Left lobe of liver (tissue), 2 donors: ENCODE measurements around the gene TEX26. TPM values are rescaled to one million over a fixed set of nuclear protein-coding genes. Genes with fewer than 3 reads are reported as not detected.

Source experiments
- ATAC-seq: fragments of 200-7000 bp; cut with Tn5 transposase; one replicate; pipeline ENCODE4 v1.9.1; 2020; ENCODE audit warnings: mild to moderate bottlenecking, moderate library complexity
- DNase-seq: peaks from one replicate; pipeline ENCODE4 v3.0.0-alpha.2; 2020; ENCODE audit warnings: low spot score
- total RNA-seq: library from RNA; stranded (reverse); gene quantifications from one replicate; pipeline ENCODE4 v1.2.1, GENCODE V29; 2021
- donor health status: DM: no; HTN: no; CAD: no; lungs with moderate emphysema.
- donor health status: DM: no; HTN: yes; CAD: no.

Gene TEX26
- total RNA-seq, 1 donor from 2014 or later, result not detected

GRCh38 chr13:30974350-30974749 lies 41.9 kb downstream of the TEX26 start:
- ATAC-seq, result no peak
- DNase-seq, result no peak

DNA sequence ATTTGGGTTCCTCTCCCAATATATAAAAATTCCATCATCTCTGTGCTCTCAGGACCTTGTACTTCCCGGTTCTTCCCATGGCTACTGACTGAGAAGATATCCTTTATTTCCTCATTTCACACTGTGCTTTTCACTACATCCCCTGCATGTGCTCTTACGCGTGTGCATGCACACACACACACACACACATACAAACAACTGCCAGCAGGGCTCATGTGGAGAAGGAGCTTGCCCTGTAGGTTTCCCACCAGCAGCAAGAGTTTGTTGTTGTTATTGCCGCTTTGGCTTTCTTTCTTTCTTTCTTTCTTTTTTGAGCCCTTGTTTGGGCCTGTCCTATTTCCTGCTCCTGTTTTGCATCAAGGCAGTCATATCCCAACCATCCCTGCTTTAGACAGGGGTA lies 43.6 kb downstream of the TEX26 start:
- no peak for ATAC-seq
- DNase-seq, result no peak

GRCh38 chr13:30978981-30979956 lies 46.8 kb downstream of the TEX26 start:
- peak; percentile 51 for ATAC-seq

DNA sequence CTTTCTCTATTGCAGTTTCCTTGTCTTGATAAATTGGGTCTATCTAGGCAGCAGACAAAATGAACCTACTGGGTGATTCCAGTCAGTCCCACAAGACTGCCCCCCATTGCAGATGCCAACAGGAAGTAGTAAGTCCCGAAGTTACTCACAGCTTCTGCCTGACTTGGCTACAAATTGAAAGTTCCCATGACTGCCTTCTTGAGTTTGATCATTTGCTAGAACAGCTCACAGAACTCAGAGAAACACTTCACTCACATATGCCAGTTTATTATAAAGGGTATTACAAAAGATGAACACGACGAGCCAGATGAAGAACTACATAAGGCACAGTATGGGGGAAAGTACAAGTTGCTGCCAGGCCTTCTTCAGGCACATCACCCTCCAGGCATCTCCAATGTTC lies 50.0 kb downstream of the TEX26 start:
- no peak for DNase-seq
- ATAC-seq, result no peak

More at GRCh38 chr13:30978981-30979956, 46.8 kb downstream of the TEX26 start:
- no peak for DNase-seq

DNA sequence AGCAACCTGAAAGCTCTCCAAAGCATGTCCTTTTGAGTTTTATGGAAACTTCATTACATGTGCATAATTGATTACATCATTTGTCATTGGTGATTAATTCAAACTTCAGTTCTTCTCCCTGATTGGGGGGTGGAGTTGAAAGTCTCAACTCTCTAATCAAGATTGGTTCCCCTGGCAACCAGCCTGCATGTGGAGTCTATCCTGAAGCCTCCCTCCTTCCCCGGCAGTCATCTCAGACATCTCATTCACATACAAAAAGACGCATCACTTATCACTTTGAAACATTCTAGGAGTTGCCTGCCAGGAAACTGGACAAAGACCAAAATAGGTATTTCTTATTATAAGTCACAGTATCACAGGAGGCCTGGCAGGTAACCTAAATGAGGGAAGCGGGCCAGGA lies 50.5 kb downstream of the TEX26 start:
- no peak for ATAC-seq
- no peak for DNase-seq

- DNase-seq (no peak), ATAC-seq (no peak)
Observed at GRCh38 chr13:30983431-30983830, 51.0 kb downstream of the TEX26 start.

DNA sequence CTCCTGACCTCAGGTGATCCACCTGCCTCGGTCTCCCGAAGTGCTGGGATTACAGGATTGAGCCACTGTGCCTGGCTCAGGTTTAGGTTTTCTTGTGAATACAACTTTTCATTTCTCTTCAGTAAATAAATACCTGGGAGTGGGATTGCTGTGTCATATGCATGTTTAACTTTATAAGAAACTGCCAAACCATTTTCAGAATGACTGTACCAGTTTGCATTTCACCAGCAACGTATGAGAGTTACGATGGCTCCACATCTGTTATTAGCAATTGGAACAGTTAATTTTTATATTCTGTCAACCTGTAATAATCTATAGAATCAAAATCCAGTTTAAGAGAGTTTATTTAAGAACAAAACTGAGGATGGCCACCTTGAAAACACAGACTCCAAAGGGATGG lies 52.2 kb downstream of the TEX26 start:
- no peak for ATAC-seq

GRCh38 chr13:30985637-30986205 lies 53.3 kb downstream of the TEX26 start:
- no peak for DNase-seq
- no peak for ATAC-seq

More for the DNA sequence above, 52.2 kb downstream of the TEX26 start:
- DNase-seq, result no peak

DNA sequence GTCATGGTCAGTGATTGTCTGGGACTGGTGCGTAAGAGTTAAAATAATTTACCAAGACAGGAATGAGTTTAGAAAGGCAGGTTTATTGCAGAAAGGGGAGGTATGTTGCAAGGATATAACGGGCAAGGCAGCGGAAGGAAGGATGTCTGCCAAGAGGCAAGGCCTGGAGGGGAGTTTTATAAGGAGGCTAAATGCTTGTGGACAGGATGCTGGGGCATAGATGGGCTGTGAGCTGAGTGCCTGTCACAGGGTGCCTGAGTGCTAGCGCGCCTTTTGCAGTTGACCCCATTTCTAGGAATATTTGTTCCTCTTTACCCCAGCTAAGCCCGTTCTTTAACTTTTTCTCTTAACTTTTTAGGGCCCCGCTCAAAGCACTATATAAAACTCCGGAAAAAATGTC lies 58.7 kb downstream of the TEX26 start:
- DNase-seq (no peak), ATAC-seq (no peak)

GRCh38 chr13:30991922-30992321 lies 59.5 kb downstream of the TEX26 start:
- DNase-seq (no peak), ATAC-seq (no peak)

DNA sequence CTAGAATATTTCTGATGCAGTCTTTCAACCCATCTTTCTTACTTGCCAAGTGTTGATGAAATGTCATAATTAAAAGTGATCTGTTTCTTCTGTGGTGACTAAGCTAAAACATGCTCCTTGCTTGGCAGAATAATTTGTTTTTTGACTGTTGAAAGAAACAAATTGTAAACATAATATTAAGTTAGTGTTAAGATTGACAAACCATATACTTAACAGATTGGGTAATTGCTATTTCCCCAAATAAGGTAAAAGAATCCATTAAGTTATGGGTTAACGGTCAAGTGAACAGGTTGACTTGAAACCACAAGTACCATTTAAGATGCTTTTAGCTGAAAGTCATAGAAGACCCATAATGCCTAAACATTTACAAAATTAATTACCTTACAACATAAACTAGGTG lies 62.9 kb downstream of the TEX26 start:
- no peak for ATAC-seq
- no peak for DNase-seq

GRCh38 chr13:30997697-30998096 lies 65.2 kb downstream of the TEX26 start:
- DNase-seq, result no peak
- no peak for ATAC-seq

DNA sequence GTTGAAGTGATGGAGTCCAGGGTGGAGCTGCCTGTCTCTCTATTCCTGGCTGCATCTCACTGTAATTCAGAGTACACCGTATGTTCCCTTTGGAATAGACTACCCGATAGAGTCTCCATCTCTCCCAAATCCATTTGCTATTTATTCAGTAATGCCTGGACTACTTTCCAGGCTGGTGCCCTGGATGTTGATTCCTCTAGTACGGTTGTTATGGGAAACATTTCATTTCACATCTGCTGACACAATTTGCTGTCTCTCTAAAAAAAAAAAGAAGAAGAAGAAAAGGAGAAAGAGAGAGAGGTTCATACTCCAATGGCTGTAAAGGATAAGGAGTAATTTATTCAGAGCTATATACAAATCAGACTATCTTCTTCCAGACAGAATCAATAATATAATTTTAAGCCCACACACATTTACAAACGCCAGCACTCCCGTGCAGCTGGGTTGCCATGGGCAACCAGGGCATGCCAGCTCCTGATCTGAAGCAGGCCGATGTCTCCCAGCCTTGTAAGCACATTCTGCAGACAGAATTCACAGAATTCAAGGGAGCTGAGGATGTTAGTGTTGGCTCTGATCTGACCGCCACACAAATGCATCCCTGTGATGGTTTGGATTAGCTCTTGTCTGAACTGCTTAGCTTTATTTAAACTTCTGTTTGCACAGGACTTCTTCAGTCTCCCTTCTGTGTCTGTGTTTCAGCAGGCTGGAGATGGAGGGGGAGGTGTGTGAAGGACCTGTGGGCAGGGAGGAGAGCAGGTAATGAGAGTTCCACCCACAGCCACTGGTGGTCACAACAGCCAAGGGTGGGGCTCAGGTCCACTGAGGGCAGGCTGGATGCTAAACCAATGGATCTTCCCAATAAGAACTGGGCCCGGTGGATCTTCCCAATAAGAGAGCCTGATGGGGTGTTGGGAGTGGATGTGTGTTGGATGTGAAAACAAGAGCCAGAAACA lies 66.0 kb downstream of the TEX26 start:
- ATAC-seq (no peak), DNase-seq (no peak)

GRCh38 chr13:31000889-31001288 lies 68.4 kb downstream of the TEX26 start:
- no peak for ATAC-seq

DNA sequence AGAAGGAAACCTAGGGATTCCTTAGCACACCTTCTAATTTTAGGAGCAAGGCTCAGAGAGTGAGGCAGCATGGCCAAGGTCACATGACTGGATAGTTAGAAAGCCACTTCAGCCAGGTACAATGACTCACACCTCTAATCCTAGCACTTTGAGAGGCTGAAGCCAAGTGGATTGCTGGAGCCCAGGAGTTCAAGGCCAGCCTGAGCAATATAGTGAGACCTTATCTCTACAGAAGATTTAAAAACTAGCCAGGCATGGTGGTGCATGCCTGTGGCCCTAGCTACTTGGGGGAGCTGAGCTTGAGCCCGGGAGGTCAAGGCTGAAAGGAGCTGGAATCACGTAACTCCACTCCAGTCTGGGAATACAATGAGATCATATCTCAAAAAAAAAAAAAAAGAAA lies 69.2 kb downstream of the TEX26 start:
- no peak for ATAC-seq
- DNase-seq, result no peak

More at GRCh38 chr13:31000889-31001288, 68.4 kb downstream of the TEX26 start:
- no peak for DNase-seq

GRCh38 chr13:31005066-31005465 lies 72.6 kb downstream of the TEX26 start:
- ATAC-seq (no peak), DNase-seq (no peak)

GRCh38 chr13:31007417-31007816 lies 75.0 kb downstream of the TEX26 start:
- DNase-seq (no peak), ATAC-seq (no peak)

GRCh38 chr13:31008400-31009115 lies 76.1 kb downstream of the TEX26 start:
- ATAC-seq (no peak), DNase-seq (no peak)

- no peak for DNase-seq
- ATAC-seq, result no peak
Observed at GRCh38 chr13:31009166-31009565, 76.7 kb downstream of the TEX26 start.

DNA sequence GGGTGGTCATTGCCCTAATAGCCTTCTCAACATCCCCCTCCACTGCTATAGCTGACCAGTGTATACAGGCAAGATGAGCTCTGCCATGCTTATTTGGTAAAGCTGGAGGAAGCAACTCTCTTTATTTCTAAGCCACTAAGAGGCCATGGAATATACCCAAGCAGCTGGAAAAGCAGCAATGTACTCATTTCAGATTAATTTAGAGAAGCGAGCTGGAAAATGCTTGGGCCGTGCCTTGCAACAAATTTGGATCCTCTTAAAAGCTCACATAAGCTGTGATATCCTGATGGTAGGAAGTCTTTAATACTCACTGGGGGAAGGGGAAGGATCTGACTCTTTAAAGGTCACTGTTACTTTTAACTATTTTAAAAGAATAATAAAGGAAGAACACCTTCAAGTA lies 77.8 kb downstream of the TEX26 start:
- ATAC-seq (no peak), DNase-seq (no peak)
